Muscle layer of colon (tissue), 2 donors: ENCODE data around the gene C2CD2L.

Experiments
- H3K27ac ChIP-seq: one replicate; pipeline ENCODE4 v1.7.0; 2013; ENCODE audit warnings: low read depth, mild to moderate bottlenecking, low read length, moderate library complexity
- H3K27me3 ChIP-seq, 2 donors: one replicate each; pipeline ENCODE4 v1.7.0; 2013; ENCODE audit warnings: low read length in 2 of 2, mild to moderate bottlenecking in 2 of 2; ENCODE audit not compliant: insufficient read depth in 2 of 2, control insufficient read depth in 1 of 2
- H3K36me3 ChIP-seq: one replicate; pipeline ENCODE4 v1.7.0; 2013; ENCODE audit warnings: mild to moderate bottlenecking, low read length; ENCODE audit not compliant: insufficient read depth
- H3K4me1 ChIP-seq: one replicate; pipeline ENCODE4 v1.7.0; 2013; ENCODE audit warnings: mild to moderate bottlenecking, low read length; ENCODE audit not compliant: insufficient read depth
- H3K4me3 ChIP-seq, 2 donors: one replicate each; pipeline ENCODE4 v1.7.0; 2013; ENCODE audit warnings: low read length in 2 of 2, low read depth in 1 of 2, mild to moderate bottlenecking in 1 of 2, moderate library complexity in 1 of 2
- H3K9ac ChIP-seq: one replicate; pipeline ENCODE4 v1.7.0; 2013; ENCODE audit warnings: low read length
- H3K9me3 ChIP-seq: one replicate; pipeline ENCODE4 v1.7.0; 2013; ENCODE audit warnings: mild to moderate bottlenecking, low read length
- donor health status: abdominal sarcoma.
- donor health status: Adenocarcinoma of cecum.

Gene C2CD2L

GRCh38 chr11:119147604-119148333, 40.6 kb downstream of the C2CD2L start:
- H3K9me3 ChIP-seq = no peaks in the 10 kb centered on the region

GRCh38 chr11:119148720-119149017, 41.5 kb downstream of the C2CD2L start:
- H3K4me3 ChIP-seq = peak overlapping the region; percentile 58 to 59
- peaks cover 4% of the 10 kb centered on the region for H3K4me1 ChIP-seq
- H3K36me3 ChIP-seq = no peaks in the 10 kb centered on the region
- H3K9me3 ChIP-seq = no peaks in the 10 kb centered on the region
- H3K27ac ChIP-seq = no peak overlapping the region
- no peak overlapping the region for H3K9ac ChIP-seq
- H3K27me3 ChIP-seq = peaks cover 0 to 33% of the 10 kb centered on the region in 2 donors

More at GRCh38 chr11:119147604-119148333, 40.6 kb downstream of the C2CD2L start:
- Histone ChIP-seq H3K9ac (no peak overlapping the region), H3K27ac (no peak overlapping the region), H3K36me3 (no peaks in the 10 kb centered on the region), H3K4me1 (peaks cover 4% of the 10 kb centered on the region), H3K4me3 (no peak overlapping the region), H3K27me3 (peaks cover 0 to 33% of the 10 kb centered on the region in 2 donors)

GRCh38 chr11:119149018-119149785, 42.1 kb downstream of the C2CD2L start, which contains the start of gene ABCG4:
TSS of gene ABCG4 (plus strand) at chr11:119149052. CDS start at chr11:119149966, 914 bp downstream.
- H3K4me3 ChIP-seq = peak within 1 kb of the TSS; percentile 58 to 59
- no peaks in the 10 kb centered on the region for H3K9me3 ChIP-seq
- no peaks in the 10 kb centered on the region for H3K36me3 ChIP-seq
- peaks cover 4% of the 10 kb centered on the region for H3K4me1 ChIP-seq
- no peak within 1 kb of the TSS for H3K27ac ChIP-seq
- peaks cover 0 to 33% of the 10 kb centered on the region in 2 donors for H3K27me3 ChIP-seq
- H3K9ac ChIP-seq = no peak within 1 kb of the TSS

- Histone ChIP-seq H3K4me1 (peaks cover 4% of the 10 kb centered on the region), H3K36me3 (no peaks in the 10 kb centered on the region), H3K4me3 (peak overlapping the region in 1 of 2 donors; percentile 58), H3K9me3 (no peaks in the 10 kb centered on the region), H3K9ac (no peak overlapping the region), H3K27ac (no peak overlapping the region), H3K27me3 (peaks cover 0 to 33% of the 10 kb centered on the region in 2 donors)
Observed at GRCh38 chr11:119149786-119150275, 42.7 kb downstream of the C2CD2L start.

GRCh38 chr11:119152043-119152442, 44.9 kb downstream of the C2CD2L start:
- H3K4me1 ChIP-seq = peaks cover 4% of the 10 kb centered on the region
- no peak overlapping the region for H3K9ac ChIP-seq
- H3K4me3 ChIP-seq = no peak overlapping the region
- H3K36me3 ChIP-seq = no peaks in the 10 kb centered on the region
- peaks cover 0 to 31% of the 10 kb centered on the region in 2 donors for H3K27me3 ChIP-seq
- no peaks in the 10 kb centered on the region for H3K9me3 ChIP-seq
- H3K27ac ChIP-seq = no peak overlapping the region

- Histone ChIP-seq H3K27me3 (peaks cover 0 to 29% of the 10 kb centered on the region in 2 donors), H3K9ac (no peak overlapping the region), H3K36me3 (no peaks in the 10 kb centered on the region), H3K9me3 (no peaks in the 10 kb centered on the region), H3K4me3 (no peak overlapping the region), H3K27ac (no peak overlapping the region), H3K4me1 (peaks cover 4% of the 10 kb centered on the region)
Observed at GRCh38 chr11:119152604-119153003, 45.5 kb downstream of the C2CD2L start.

GRCh38 chr11:119153049-119153818, 46.1 kb downstream of the C2CD2L start:
- Histone ChIP-seq H3K9ac (no peak overlapping the region), H3K4me1 (peaks cover 4% of the 10 kb centered on the region), H3K4me3 (no peak overlapping the region), H3K27me3 (peaks cover 0 to 24% of the 10 kb centered on the region in 2 donors), H3K36me3 (no peaks in the 10 kb centered on the region), H3K27ac (no peak overlapping the region), H3K9me3 (no peaks in the 10 kb centered on the region)

GRCh38 chr11:119154178-119154577, 47.0 kb downstream of the C2CD2L start:
- H3K9me3 ChIP-seq = no peaks in the 10 kb centered on the region
- no peaks in the 10 kb centered on the region for H3K4me1 ChIP-seq
- H3K27me3 ChIP-seq = peaks cover 0 to 16% of the 10 kb centered on the region in 2 donors
- no peak overlapping the region for H3K27ac ChIP-seq
- no peak overlapping the region for H3K9ac ChIP-seq
- no peaks in the 10 kb centered on the region for H3K36me3 ChIP-seq
- H3K4me3 ChIP-seq = no peak overlapping the region

- no peak overlapping the region for H3K27ac ChIP-seq
- H3K4me3 ChIP-seq = no peak overlapping the region
- H3K4me1 ChIP-seq = no peaks in the 10 kb centered on the region
- no peak overlapping the region for H3K9ac ChIP-seq
- no peaks in the 10 kb centered on the region for H3K36me3 ChIP-seq
- H3K9me3 ChIP-seq = no peaks in the 10 kb centered on the region
- H3K27me3 ChIP-seq = no peaks in the 10 kb centered on the region
Observed at GRCh38 chr11:119155733-119156492, 48.8 kb downstream of the C2CD2L start.

GRCh38 chr11:119156496-119156895, 49.4 kb downstream of the C2CD2L start:
- H3K36me3 ChIP-seq = no peaks in the 10 kb centered on the region
- no peak overlapping the region for H3K9ac ChIP-seq
- no peak overlapping the region for H3K4me3 ChIP-seq
- no peak overlapping the region for H3K27ac ChIP-seq
- H3K27me3 ChIP-seq = no peaks in the 10 kb centered on the region
- no peaks in the 10 kb centered on the region for H3K9me3 ChIP-seq
- H3K4me1 ChIP-seq = no peaks in the 10 kb centered on the region
